ENCODE results near the gene L3MBTL4. TPM values are rescaled to one million over a fixed set of nuclear protein-coding genes. Genes with fewer than 3 reads are reported as not detected.

The L3MBTL4 gene
- total and polyA plus RNA-seq, 9 of the 15 experiments (the other 6 are each of a cell fraction or from before 2014, with no cell fraction given) = not detected

GRCh38 chr18:6202861-6203260 lies 211.8 kb downstream of the L3MBTL4 start:
- no peak for TF ChIP-seq CBX5 (IDR thresholded peaks at IDR 0.05; ENCODE audit: borderline replicate concordance, low read depth)
- no peak for TF ChIP-seq ARNT (IDR thresholded peaks at IDR 0.05)
- TF ChIP-seq ZNF695 (CRISPR knock-in tag; IDR thresholded peaks at IDR 0.05) = no peak
- TF ChIP-seq FOXP4 (CRISPR knock-in tag; IDR thresholded peaks at IDR 0.05; ENCODE audit: borderline replicate concordance) = no peak
- TF ChIP-seq CLOCK (CRISPR knock-in tag; IDR thresholded peaks at IDR 0.05; ENCODE audit: borderline replicate concordance) = no peak
- no peak for TF ChIP-seq TRIM24 (IDR thresholded peaks at IDR 0.05)
- no peak for TF ChIP-seq SAP30 (IDR thresholded peaks at IDR 0.05; ENCODE audit: borderline replicate concordance, insufficient read depth, low read depth, low read length, poor library complexity, severe bottlenecking)
- no peak for TF ChIP-seq NFIX (CRISPR knock-in tag; IDR thresholded peaks at IDR 0.05; ENCODE audit: low read depth)
- no peak for TF ChIP-seq ZNF316 (IDR thresholded peaks at IDR 0.05)
- TF ChIP-seq SRSF1 (IDR thresholded peaks at IDR 0.05; ENCODE audit: low read depth, low read length) = no peak
- no peak for ATAC-seq
- in situ Hi-C loops (cut with MboI) (no loop called here), intact Hi-C loops (cut with micrococcal nuclease) (no loop called here)
- ChIA-PET POLR2A (no interaction called here), CTCF (ENCODE audit: low intra/inter-chr PET ratio) (no interaction called here)
- no TSS peak for BruUV-seq (replicated peaks)
- FAIRE-seq = no peak
- Histone ChIP-seq H3K9me3 (replicated peaks; ENCODE audit: control insufficient read depth, insufficient read depth, low read depth, low read length) (peaks cover 5% of the 10 kb centered on the region; the same call in 1 of the 2 replicates), H3K9me1 (ENCODE audit: control insufficient read depth, insufficient read depth, low read length) (no peaks in the 10 kb centered on the region), H2AFZ (ENCODE audit: low read depth, low read length) (no peak overlapping the region), H3K36me3 (ENCODE audit: control insufficient read depth, insufficient read depth, low read length) (no peaks in the 10 kb centered on the region), H3K4me3 (no peak overlapping the region), H3K27me3 (ENCODE audit: control insufficient read depth in 2 of 2, insufficient read depth in 2 of 2, low read length in 2 of 2) (no peaks in the 10 kb centered on the region), H3K4me1 (replicated peaks in 1 of 2; ENCODE audit: control insufficient read depth in 2 of 2, insufficient read depth in 2 of 2, low read length in 2 of 2) (no peaks in the 10 kb centered on the region), H3K27ac (ENCODE audit: extremely low read depth, low read depth, low read length) (no peak overlapping the region), H4K20me1 (replicated peaks; ENCODE audit: control insufficient read depth, insufficient read depth, low read length) (no peaks in the 10 kb centered on the region), H3K9ac (ENCODE audit: insufficient read depth in 1 of 2, low read depth in 2 of 2, low read length in 2 of 2) (no peak overlapping the region), H3K4me2 (ENCODE audit: insufficient read depth, low read length) (no peak overlapping the region), H3K79me2 (ENCODE audit: control insufficient read depth, insufficient read depth, low read length) (no peaks in the 10 kb centered on the region)
- no peak for DNase-seq (ENCODE audit: extremely low read depth in 1 of 4, low spot score in 3 of 4)
- WGBS (ENCODE audit: insufficient coverage, low coverage, missing lambda C conversion rate) = 0% methylated on average over 1 of the region's 1 CpG

All from K562 (cell line).